ENCODE measurements around the gene GPR63. TPM values are rescaled to one million over a fixed set of nuclear protein-coding genes. Genes with fewer than 3 reads are reported as not detected.

The GPR63 gene
- total and polyA plus RNA-seq, 4 donors = 0.63 to 3.6 (median 1.1) TPM

GRCh38 chr6:96812077-96812703 is 25.1 kb downstream of the GPR63 start:
- 86 to 91% methylated on average over 1 of the region's 1 CpG for WGBS, 2 donors
- Histone ChIP-seq H3K4me3 (ENCODE audit: low read length in 2 of 2) (no peak overlapping the region), H3K27ac (ENCODE audit: low read depth in 1 of 2, low read length in 2 of 2) (no peak overlapping the region), H3K4me1 (ENCODE audit: control insufficient read depth in 1 of 2, insufficient read depth in 2 of 2, low read length in 2 of 2) (peaks cover 0 to 2% of the 10 kb centered on the region in 2 donors), H3K27me3 (ENCODE audit: control insufficient read depth in 1 of 2, insufficient read depth in 2 of 2, low read length in 1 of 2) (no peaks in the 10 kb centered on the region), H3K9me3 (ENCODE audit: control insufficient read depth, low read length) (no peaks in the 10 kb centered on the region), H3K36me3 (ENCODE audit: control insufficient read depth in 1 of 2, insufficient read depth in 2 of 2, low read length in 1 of 2) (no peaks in the 10 kb centered on the region)
- ATAC-seq (ENCODE audit: low FRiP score) (no peak), DNase-seq (no peak)
- intact Hi-C loops (cut with DNase I) = no loop called here

GRCh38 chr6:96811670-96812069 is 25.6 kb downstream of the GPR63 start:
- Histone ChIP-seq H3K4me3 (ENCODE audit: low read length in 2 of 2) (no peak overlapping the region), H3K27me3 (ENCODE audit: control insufficient read depth in 1 of 2, insufficient read depth in 2 of 2, low read length in 1 of 2) (no peaks in the 10 kb centered on the region), H3K4me1 (ENCODE audit: control insufficient read depth in 1 of 2, insufficient read depth in 2 of 2, low read length in 2 of 2) (peaks cover 0 to 2% of the 10 kb centered on the region in 2 donors), H3K27ac (ENCODE audit: low read depth in 1 of 2, low read length in 2 of 2) (no peak overlapping the region), H3K36me3 (ENCODE audit: control insufficient read depth in 1 of 2, insufficient read depth in 2 of 2, low read length in 1 of 2) (no peaks in the 10 kb centered on the region), H3K9me3 (ENCODE audit: control insufficient read depth, low read length) (no peaks in the 10 kb centered on the region)
- 91 to 95% methylated on average over 2 of the region's 2 CpGs for WGBS, 2 donors
- no peak for DNase-seq
- ATAC-seq (ENCODE audit: low FRiP score) = no peak
- intact Hi-C loops (cut with DNase I) = no loop called here

GRCh38 chr6:96811136-96811535 is 26.1 kb downstream of the GPR63 start:
- no peak for ATAC-seq (ENCODE audit: low FRiP score)
- intact Hi-C loops (cut with DNase I) = no loop called here
- no peaks in the 10 kb centered on the region for H3K27me3 ChIP-seq (ENCODE audit: control insufficient read depth in 1 of 2, insufficient read depth in 2 of 2, low read length in 1 of 2)
- H3K36me3 ChIP-seq (ENCODE audit: control insufficient read depth in 1 of 2, insufficient read depth in 2 of 2, low read length in 1 of 2) = no peaks in the 10 kb centered on the region
- no peaks in the 10 kb centered on the region for H3K9me3 ChIP-seq (ENCODE audit: control insufficient read depth, low read length)
- 31 to 57% methylated on average over 5 of the region's 5 CpGs for WGBS, 2 donors
- no peak overlapping the region for H3K27ac ChIP-seq (ENCODE audit: low read depth in 1 of 2, low read length in 2 of 2)
- no peak for DNase-seq
- H3K4me3 ChIP-seq (ENCODE audit: low read length in 2 of 2) = no peak overlapping the region
- peaks cover 0 to 2% of the 10 kb centered on the region in 2 donors for H3K4me1 ChIP-seq (ENCODE audit: control insufficient read depth in 1 of 2, insufficient read depth in 2 of 2, low read length in 2 of 2)

GRCh38 chr6:96809119-96809518 is 28.2 kb downstream of the GPR63 start:
- H3K4me1 ChIP-seq (ENCODE audit: control insufficient read depth in 1 of 2, insufficient read depth in 2 of 2, low read length in 2 of 2) = peaks cover 0 to 2% of the 10 kb centered on the region in 2 donors
- H3K27ac ChIP-seq (ENCODE audit: low read depth in 1 of 2, low read length in 2 of 2) = no peak overlapping the region
- ATAC-seq (ENCODE audit: low FRiP score) = no peak
- intact Hi-C loops (cut with DNase I) = no loop called here
- no peak for DNase-seq
- no peaks in the 10 kb centered on the region for H3K27me3 ChIP-seq (ENCODE audit: control insufficient read depth in 1 of 2, insufficient read depth in 2 of 2, low read length in 1 of 2)
- H3K9me3 ChIP-seq (ENCODE audit: control insufficient read depth, low read length) = no peaks in the 10 kb centered on the region
- no peaks in the 10 kb centered on the region for H3K36me3 ChIP-seq (ENCODE audit: control insufficient read depth in 1 of 2, insufficient read depth in 2 of 2, low read length in 1 of 2)
- no peak overlapping the region for H3K4me3 ChIP-seq (ENCODE audit: low read length in 2 of 2)

- H3K36me3 ChIP-seq (ENCODE audit: control insufficient read depth in 1 of 2, insufficient read depth in 2 of 2, low read length in 1 of 2) = peaks cover 0 to 2% of the 10 kb centered on the region in 2 donors
- H3K9me3 ChIP-seq (ENCODE audit: control insufficient read depth, low read length) = no peaks in the 10 kb centered on the region
- ATAC-seq (ENCODE audit: low FRiP score) (no peak), DNase-seq (no peak)
- H3K4me3 ChIP-seq (ENCODE audit: low read length in 2 of 2) = no peak overlapping the region
- H3K27me3 ChIP-seq (ENCODE audit: control insufficient read depth in 1 of 2, insufficient read depth in 2 of 2, low read length in 1 of 2) = no peaks in the 10 kb centered on the region
- H3K27ac ChIP-seq (ENCODE audit: low read depth in 1 of 2, low read length in 2 of 2) = no peak overlapping the region
- intact Hi-C loops (cut with DNase I) = no loop called here
- no peaks in the 10 kb centered on the region for H3K4me1 ChIP-seq (ENCODE audit: control insufficient read depth in 1 of 2, insufficient read depth in 2 of 2, low read length in 2 of 2)
Observed at GRCh38 chr6:96803106-96803481, 34.2 kb downstream of the GPR63 start.

- DNase-seq (no peak), ATAC-seq (ENCODE audit: low FRiP score) (no peak)
- H3K9me3 ChIP-seq (ENCODE audit: control insufficient read depth, low read length) = no peaks in the 10 kb centered on the region
- 80 to 81% methylated on average over 2 of the region's 2 CpGs for WGBS, 2 donors
- H3K27ac ChIP-seq (ENCODE audit: low read depth in 1 of 2, low read length in 2 of 2) = no peak overlapping the region
- H3K4me1 ChIP-seq (ENCODE audit: control insufficient read depth in 1 of 2, insufficient read depth in 2 of 2, low read length in 2 of 2) = no peaks in the 10 kb centered on the region
- H3K27me3 ChIP-seq (ENCODE audit: control insufficient read depth in 1 of 2, insufficient read depth in 2 of 2, low read length in 1 of 2) = no peaks in the 10 kb centered on the region
- H3K4me3 ChIP-seq (ENCODE audit: low read length in 2 of 2) = no peak overlapping the region
- peaks cover 0 to 2% of the 10 kb centered on the region in 2 donors for H3K36me3 ChIP-seq (ENCODE audit: control insufficient read depth in 1 of 2, insufficient read depth in 2 of 2, low read length in 1 of 2)
- intact Hi-C loops (cut with DNase I) = no loop called here
Observed at GRCh38 chr6:96795481-96795880, 41.8 kb downstream of the GPR63 start.

- Histone ChIP-seq H3K9me3 (ENCODE audit: control insufficient read depth, low read length) (no peaks in the 10 kb centered on the region), H3K27ac (ENCODE audit: low read depth in 1 of 2, low read length in 2 of 2) (no peak overlapping the region), H3K4me3 (ENCODE audit: low read length in 2 of 2) (no peak overlapping the region), H3K36me3 (ENCODE audit: control insufficient read depth in 1 of 2, insufficient read depth in 2 of 2, low read length in 1 of 2) (peaks cover 0 to 2% of the 10 kb centered on the region in 2 donors), H3K27me3 (ENCODE audit: control insufficient read depth in 1 of 2, insufficient read depth in 2 of 2, low read length in 1 of 2) (no peaks in the 10 kb centered on the region), H3K4me1 (ENCODE audit: control insufficient read depth in 1 of 2, insufficient read depth in 2 of 2, low read length in 2 of 2) (peaks cover 0 to under 1% of the 10 kb centered on the region in 2 donors)
- 85 to 89% methylated on average over 1 of the region's 1 CpG for WGBS, 2 donors
- ATAC-seq (ENCODE audit: low FRiP score) (no peak), DNase-seq (no peak)
- intact Hi-C loops (cut with DNase I) = no loop called here
Observed at GRCh38 chr6:96794980-96795379, 42.3 kb downstream of the GPR63 start.

GRCh38 chr6:96792561-96793190 is 44.6 kb downstream of the GPR63 start:
- DNase-seq (no peak), ATAC-seq (ENCODE audit: low FRiP score) (no peak)
- intact Hi-C loops (cut with DNase I) = no loop called here
- Histone ChIP-seq H3K27me3 (ENCODE audit: control insufficient read depth in 1 of 2, insufficient read depth in 2 of 2, low read length in 1 of 2) (no peaks in the 10 kb centered on the region), H3K9me3 (ENCODE audit: control insufficient read depth, low read length) (no peaks in the 10 kb centered on the region), H3K27ac (ENCODE audit: low read depth in 1 of 2, low read length in 2 of 2) (no peak overlapping the region), H3K4me1 (ENCODE audit: control insufficient read depth in 1 of 2, insufficient read depth in 2 of 2, low read length in 2 of 2) (peaks cover 0 to 6% of the 10 kb centered on the region in 2 donors), H3K36me3 (ENCODE audit: control insufficient read depth in 1 of 2, insufficient read depth in 2 of 2, low read length in 1 of 2) (no peaks in the 10 kb centered on the region), H3K4me3 (ENCODE audit: low read length in 2 of 2) (no peak overlapping the region)
- 84 to 85% methylated on average over 4 of the region's 4 CpGs for WGBS, 2 donors

GRCh38 chr6:96789871-96790270 is 47.4 kb downstream of the GPR63 start:
- Histone ChIP-seq H3K9me3 (ENCODE audit: control insufficient read depth, low read length) (no peaks in the 10 kb centered on the region), H3K27me3 (ENCODE audit: control insufficient read depth in 1 of 2, insufficient read depth in 2 of 2, low read length in 1 of 2) (no peaks in the 10 kb centered on the region), H3K4me3 (ENCODE audit: low read length in 2 of 2) (no peak overlapping the region), H3K36me3 (ENCODE audit: control insufficient read depth in 1 of 2, insufficient read depth in 2 of 2, low read length in 1 of 2) (no peaks in the 10 kb centered on the region), H3K27ac (ENCODE audit: low read depth in 1 of 2, low read length in 2 of 2) (no peak overlapping the region), H3K4me1 (ENCODE audit: control insufficient read depth in 1 of 2, insufficient read depth in 2 of 2, low read length in 2 of 2) (peaks cover 0 to 6% of the 10 kb centered on the region in 2 donors)
- no peak for DNase-seq
- 55 to 69% methylated on average over 3 of the region's 3 CpGs for WGBS, 2 donors
- no peak for ATAC-seq (ENCODE audit: low FRiP score)
- intact Hi-C loops (cut with DNase I) = no loop called here
